HepG2 (cell line): ENCODE measurements around the gene ZBTB7A. TPM values are rescaled to one million over a fixed set of nuclear protein-coding genes. Genes with fewer than 3 reads are reported as not detected.
A peak's percentile ranks its signal among the peaks of the same experiment; 100 is the strongest.

Source experiments
- ATAD3A ChIP-seq: sonication (generic); formaldehyde crosslinking; IDR thresholded peaks from 2 replicates; pipeline ENCODE4 v1.4.0; 2020; ENCODE audit warnings: missing genetic modification reagents
- EEA1 ChIP-seq: sonication (generic); formaldehyde crosslinking; IDR thresholded peaks from 2 replicates; pipeline ENCODE4 v1.5.1; 2020; ENCODE audit warnings: mild to moderate bottlenecking, missing genetic modification reagents, borderline replicate concordance
- HNRNPL ChIP-seq: fragments of 200-400 bp; formaldehyde crosslinking; IDR thresholded peaks from 2 replicates; pipeline ENCODE4 v1.6.1; 2017; ENCODE audit warnings: mild to moderate bottlenecking, low read depth, low read length
- MEF2D ChIP-seq: sonication (generic); formaldehyde crosslinking; IDR thresholded peaks from 2 replicates; pipeline ENCODE4 v1.5.1; 2020; ENCODE audit warnings: mild to moderate bottlenecking, missing genetic modification reagents
- POGZ ChIP-seq: sonication (generic); formaldehyde crosslinking; IDR thresholded peaks from 2 replicates; pipeline ENCODE4 v1.4.0; 2020; ENCODE audit warnings: mild to moderate bottlenecking, missing genetic modification reagents
- RAD21 ChIP-seq: fragments of 450-650 bp; formaldehyde crosslinking; IDR thresholded peaks from 2 replicates; pipeline ENCODE4 v1.5.0; 2020; ENCODE audit warnings: mild to moderate bottlenecking
- SMARCE1 ChIP-seq: fragments of 450-650 bp; IDR thresholded peaks from 2 replicates; pipeline ENCODE4 v1.6.1; 2017; ENCODE audit warnings: borderline replicate concordance
- THAP11 ChIP-seq: IDR thresholded peaks from 2 replicates; pipeline ENCODE4 v1.6.1; 2016; ENCODE audit warnings: missing biosample characterization, missing genetic modification reagents
- ZBTB8A ChIP-seq: sonication (generic); formaldehyde crosslinking; IDR thresholded peaks from 2 replicates; pipeline ENCODE4 v1.4.0; 2020; ENCODE audit warnings: mild to moderate bottlenecking, low read depth, missing genetic modification reagents, borderline replicate concordance
- ZKSCAN5 ChIP-seq: sonication (generic); formaldehyde crosslinking; IDR thresholded peaks from 2 replicates; pipeline ENCODE4 v1.5.1; 2020; ENCODE audit warnings: mild to moderate bottlenecking, missing genetic modification reagents
- ZNF101 ChIP-seq: sonication (generic); formaldehyde crosslinking; IDR thresholded peaks from 2 replicates; pipeline ENCODE4 v1.4.0; 2020; ENCODE audit warnings: mild to moderate bottlenecking, low read depth, missing genetic modification reagents, borderline replicate concordance
- ZNF143 ChIP-seq: sonication (generic); formaldehyde crosslinking; IDR thresholded peaks from 2 replicates; pipeline ENCODE4 v1.4.0; 2020; ENCODE audit warnings: missing genetic modification reagents
- ZNF224 ChIP-seq: sonication (generic); formaldehyde crosslinking; IDR thresholded peaks from 2 replicates; pipeline ENCODE4 v1.5.0; 2020; ENCODE audit warnings: mild to moderate bottlenecking, missing genetic modification reagents
- ZNF446 ChIP-seq: sonication (generic); formaldehyde crosslinking; IDR thresholded peaks from 2 replicates; pipeline ENCODE4 v1.5.0; 2020; ENCODE audit warnings: mild to moderate bottlenecking, missing genetic modification reagents
- ZNF703 ChIP-seq: sonication (generic); formaldehyde crosslinking; IDR thresholded peaks from 2 replicates; pipeline ENCODE4 v1.5.1; 2020; ENCODE audit warnings: missing genetic modification reagents, mild to moderate bottlenecking, moderate library complexity, borderline replicate concordance
- ZNF841 ChIP-seq: sonication (generic); formaldehyde crosslinking; IDR thresholded peaks from 2 replicates; pipeline ENCODE4 v1.8.1; 2023; ENCODE audit warnings: missing genetic modification reagents, borderline replicate concordance
- polyA plus RNA-seq, 8 experiments: library from polyadenylated mRNA; depleted of rRNA in 3 of 8; stranded (reverse) in 7 of 8; unstranded in 1 of 8; fragments of >200 nt; fragmentation: Illumina TruSeq in 4 of 8; extraction: Trizol in 4 of 8; gene quantifications; 2 replicates each; pipeline versions ENCODE4 v1.2.1 to v1.2.3, GENCODE V29; 2011 to 2016; ENCODE audit warnings: low read depth in 4 of 8, missing spikeins in 1 of 8, mixed read lengths in 1 of 8; ENCODE audit not compliant: insufficient read depth in 1 of 8
- total RNA-seq, 5 experiments: library from RNA; depleted of rRNA; stranded (reverse); fragments of >200 nt; fragmentation: Illumina TruSeq; extraction: Trizol; gene quantifications; 2 replicates each; pipeline ENCODE4 v1.2.3, GENCODE V29; 2016; ENCODE audit warnings: low read depth in 1 of 5
- TF ChIP-seq, protein P1 (sequence below): sonication (generic); formaldehyde crosslinking; IDR thresholded peaks from 2 replicates; pipeline ENCODE4 v1.4.0; 2020; ENCODE audit warnings: missing genetic modification reagents, borderline replicate concordance
- TF ChIP-seq, protein P2 (sequence below): sonication (generic); formaldehyde crosslinking; conservative IDR thresholded peaks from 2 replicates; pipeline ENCODE4 v1.4.0; 2020; ENCODE audit warnings: missing genetic modification reagents
- TF ChIP-seq, protein P3 (sequence below): sonication (generic); formaldehyde crosslinking; IDR thresholded peaks from 2 replicates; pipeline ENCODE4 v1.5.1; 2020; ENCODE audit warnings: mild to moderate bottlenecking, missing genetic modification reagents, moderate library complexity
- TF ChIP-seq, protein P4 (sequence below): sonication (generic); formaldehyde crosslinking; IDR thresholded peaks from 2 replicates; pipeline ENCODE4 v1.8.0; 2022; ENCODE audit warnings: mild to moderate bottlenecking, missing genetic modification reagents

Gene ZBTB7A
- total and polyA plus RNA-seq, 2 of the 13 experiments (the other 11 are each of a cell fraction or from before 2014, with no cell fraction given), result 3.6 to 4.0 TPM

DNA sequence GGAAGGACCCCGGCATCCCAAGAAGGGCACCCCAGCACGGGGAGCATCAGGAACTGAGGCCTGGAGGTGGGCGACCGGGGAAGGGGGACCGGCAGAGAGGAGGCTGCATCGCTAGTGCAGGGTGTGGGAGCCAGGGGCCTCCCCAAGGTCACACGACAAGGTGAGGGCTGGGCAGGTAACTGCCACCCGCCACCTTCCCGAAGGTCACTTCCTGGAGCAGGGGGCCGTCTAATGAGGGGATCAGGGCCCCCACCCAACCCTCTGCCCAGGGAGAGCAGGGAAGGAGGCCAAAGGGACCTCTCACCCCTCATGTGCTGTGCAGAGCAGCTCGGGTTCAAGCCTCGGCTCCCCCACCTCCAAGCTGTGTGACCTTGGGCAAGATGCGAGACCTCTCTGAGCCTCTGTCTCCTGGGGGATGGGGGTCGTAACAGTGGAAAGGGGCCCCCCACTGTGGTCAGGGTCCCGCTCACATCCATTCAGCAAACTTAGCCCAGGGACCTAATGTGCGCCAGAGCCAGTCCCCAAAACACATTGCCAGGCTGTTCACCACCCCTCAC lies 6.0 kb downstream of the ZBTB7A start (continued):
- TF ChIP-seq, protein P1, sequence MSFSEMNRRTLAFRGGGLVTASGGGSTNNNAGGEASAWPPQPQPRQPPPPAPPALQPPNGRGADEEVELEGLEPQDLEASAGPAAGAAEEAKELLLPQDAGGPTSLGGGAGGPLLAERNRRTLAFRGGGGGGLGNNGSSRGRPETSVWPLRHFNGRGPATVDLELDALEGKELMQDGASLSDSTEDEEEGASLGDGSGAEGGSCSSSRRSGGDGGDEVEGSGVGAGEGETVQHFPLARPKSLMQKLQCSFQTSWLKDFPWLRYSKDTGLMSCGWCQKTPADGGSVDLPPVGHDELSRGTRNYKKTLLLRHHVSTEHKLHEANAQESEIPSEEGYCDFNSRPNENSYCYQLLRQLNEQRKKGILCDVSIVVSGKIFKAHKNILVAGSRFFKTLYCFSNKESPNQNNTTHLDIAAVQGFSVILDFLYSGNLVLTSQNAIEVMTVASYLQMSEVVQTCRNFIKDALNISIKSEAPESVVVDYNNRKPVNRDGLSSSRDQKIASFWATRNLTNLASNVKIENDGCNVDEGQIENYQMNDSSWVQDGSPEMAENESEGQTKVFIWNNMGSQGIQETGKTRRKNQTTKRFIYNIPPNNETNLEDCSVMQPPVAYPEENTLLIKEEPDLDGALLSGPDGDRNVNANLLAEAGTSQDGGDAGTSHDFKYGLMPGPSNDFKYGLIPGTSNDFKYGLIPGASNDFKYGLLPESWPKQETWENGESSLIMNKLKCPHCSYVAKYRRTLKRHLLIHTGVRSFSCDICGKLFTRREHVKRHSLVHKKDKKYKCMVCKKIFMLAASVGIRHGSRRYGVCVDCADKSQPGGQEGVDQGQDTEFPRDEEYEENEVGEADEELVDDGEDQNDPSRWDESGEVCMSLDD (CRISPR knock-in tag), result no peak
- TF ChIP-seq EEA1 (CRISPR knock-in tag), result no peak
- no peak for TF ChIP-seq ZKSCAN5 (CRISPR knock-in tag)
- TF ChIP-seq ZNF446 (CRISPR knock-in tag), result no peak
- TF ChIP-seq POGZ, result no peak
- no peak for TF ChIP-seq THAP11 (CRISPR knock-in tag)
- TF ChIP-seq, protein P2, sequence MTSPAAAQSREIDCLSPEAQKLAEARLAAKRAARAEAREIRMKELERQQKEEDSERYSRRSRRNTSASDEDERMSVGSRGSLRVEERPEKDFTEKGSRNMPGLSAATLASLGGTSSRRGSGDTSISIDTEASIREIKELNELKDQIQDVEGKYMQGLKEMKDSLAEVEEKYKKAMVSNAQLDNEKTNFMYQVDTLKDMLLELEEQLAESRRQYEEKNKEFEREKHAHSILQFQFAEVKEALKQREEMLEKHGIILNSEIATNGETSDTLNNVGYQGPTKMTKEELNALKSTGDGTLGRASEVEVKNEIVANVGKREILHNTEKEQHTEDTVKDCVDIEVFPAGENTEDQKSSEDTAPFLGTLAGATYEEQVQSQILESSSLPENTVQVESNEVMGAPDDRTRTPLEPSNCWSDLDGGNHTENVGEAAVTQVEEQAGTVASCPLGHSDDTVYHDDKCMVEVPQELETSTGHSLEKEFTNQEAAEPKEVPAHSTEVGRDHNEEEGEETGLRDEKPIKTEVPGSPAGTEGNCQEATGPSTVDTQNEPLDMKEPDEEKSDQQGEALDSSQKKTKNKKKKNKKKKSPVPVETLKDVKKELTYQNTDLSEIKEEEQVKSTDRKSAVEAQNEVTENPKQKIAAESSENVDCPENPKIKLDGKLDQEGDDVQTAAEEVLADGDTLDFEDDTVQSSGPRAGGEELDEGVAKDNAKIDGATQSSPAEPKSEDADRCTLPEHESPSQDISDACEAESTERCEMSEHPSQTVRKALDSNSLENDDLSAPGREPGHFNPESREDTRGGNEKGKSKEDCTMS (CRISPR knock-in tag), result no peak
- TF ChIP-seq HNRNPL, result no peak
- TF ChIP-seq, protein P3, sequence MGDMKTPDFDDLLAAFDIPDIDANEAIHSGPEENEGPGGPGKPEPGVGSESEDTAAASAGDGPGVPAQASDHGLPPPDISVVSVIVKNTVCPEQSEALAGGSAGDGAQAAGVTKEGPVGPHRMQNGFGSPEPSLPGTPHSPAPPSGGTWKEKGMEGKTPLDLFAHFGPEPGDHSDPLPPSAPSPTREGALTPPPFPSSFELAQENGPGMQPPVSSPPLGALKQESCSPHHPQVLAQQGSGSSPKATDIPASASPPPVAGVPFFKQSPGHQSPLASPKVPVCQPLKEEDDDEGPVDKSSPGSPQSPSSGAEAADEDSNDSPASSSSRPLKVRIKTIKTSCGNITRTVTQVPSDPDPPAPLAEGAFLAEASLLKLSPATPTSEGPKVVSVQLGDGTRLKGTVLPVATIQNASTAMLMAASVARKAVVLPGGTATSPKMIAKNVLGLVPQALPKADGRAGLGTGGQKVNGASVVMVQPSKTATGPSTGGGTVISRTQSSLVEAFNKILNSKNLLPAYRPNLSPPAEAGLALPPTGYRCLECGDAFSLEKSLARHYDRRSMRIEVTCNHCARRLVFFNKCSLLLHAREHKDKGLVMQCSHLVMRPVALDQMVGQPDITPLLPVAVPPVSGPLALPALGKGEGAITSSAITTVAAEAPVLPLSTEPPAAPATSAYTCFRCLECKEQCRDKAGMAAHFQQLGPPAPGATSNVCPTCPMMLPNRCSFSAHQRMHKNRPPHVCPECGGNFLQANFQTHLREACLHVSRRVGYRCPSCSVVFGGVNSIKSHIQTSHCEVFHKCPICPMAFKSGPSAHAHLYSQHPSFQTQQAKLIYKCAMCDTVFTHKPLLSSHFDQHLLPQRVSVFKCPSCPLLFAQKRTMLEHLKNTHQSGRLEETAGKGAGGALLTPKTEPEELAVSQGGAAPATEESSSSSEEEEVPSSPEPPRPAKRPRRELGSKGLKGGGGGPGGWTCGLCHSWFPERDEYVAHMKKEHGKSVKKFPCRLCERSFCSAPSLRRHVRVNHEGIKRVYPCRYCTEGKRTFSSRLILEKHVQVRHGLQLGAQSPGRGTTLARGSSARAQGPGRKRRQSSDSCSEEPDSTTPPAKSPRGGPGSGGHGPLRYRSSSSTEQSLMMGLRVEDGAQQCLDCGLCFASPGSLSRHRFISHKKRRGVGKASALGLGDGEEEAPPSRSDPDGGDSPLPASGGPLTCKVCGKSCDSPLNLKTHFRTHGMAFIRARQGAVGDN (CRISPR knock-in tag), result peak; percentile 4; the same call in 1 of the 2 replicates
- TF ChIP-seq MEF2D, result no peak
- TF ChIP-seq, protein P4, sequence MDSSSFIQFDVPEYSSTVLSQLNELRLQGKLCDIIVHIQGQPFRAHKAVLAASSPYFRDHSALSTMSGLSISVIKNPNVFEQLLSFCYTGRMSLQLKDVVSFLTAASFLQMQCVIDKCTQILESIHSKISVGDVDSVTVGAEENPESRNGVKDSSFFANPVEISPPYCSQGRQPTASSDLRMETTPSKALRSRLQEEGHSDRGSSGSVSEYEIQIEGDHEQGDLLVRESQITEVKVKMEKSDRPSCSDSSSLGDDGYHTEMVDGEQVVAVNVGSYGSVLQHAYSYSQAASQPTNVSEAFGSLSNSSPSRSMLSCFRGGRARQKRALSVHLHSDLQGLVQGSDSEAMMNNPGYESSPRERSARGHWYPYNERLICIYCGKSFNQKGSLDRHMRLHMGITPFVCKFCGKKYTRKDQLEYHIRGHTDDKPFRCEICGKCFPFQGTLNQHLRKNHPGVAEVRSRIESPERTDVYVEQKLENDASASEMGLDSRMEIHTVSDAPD, result no peak
- no peak for TF ChIP-seq ZNF841 (CRISPR knock-in tag)
- no peak for TF ChIP-seq ZNF703 (CRISPR knock-in tag)
- no peak for TF ChIP-seq ATAD3A (CRISPR knock-in tag)
- TF ChIP-seq ZNF101 (CRISPR knock-in tag), result no peak
- no peak for TF ChIP-seq ZBTB8A (CRISPR knock-in tag)
- TF ChIP-seq SMARCE1, result no peak
- TF ChIP-seq ZNF224, result no peak
- TF ChIP-seq ZNF143 (CRISPR knock-in tag), result peak; percentile 41; the same call in 1 of the 2 replicates
- no peak for TF ChIP-seq RAD21 (CRISPR knock-in tag)
